NOMO-1 treated with DMSO at 0.1 percent for 48 hours (cell line): Measurements from ENCODE around the gene RABEPK.
"Not testable (repeated sequence)": the region's sequence is repeated elsewhere in the genome, so short reads cannot be mapped to it uniquely, and the experiment has no call there.

Experiments used
- DNase-seq: peaks from one replicate; lab custom pipeline; 2025; ENCODE audit not compliant: unreplicated experiment; lab: John Stamatoyannopoulos, UW

Gene RABEPK

DNA sequence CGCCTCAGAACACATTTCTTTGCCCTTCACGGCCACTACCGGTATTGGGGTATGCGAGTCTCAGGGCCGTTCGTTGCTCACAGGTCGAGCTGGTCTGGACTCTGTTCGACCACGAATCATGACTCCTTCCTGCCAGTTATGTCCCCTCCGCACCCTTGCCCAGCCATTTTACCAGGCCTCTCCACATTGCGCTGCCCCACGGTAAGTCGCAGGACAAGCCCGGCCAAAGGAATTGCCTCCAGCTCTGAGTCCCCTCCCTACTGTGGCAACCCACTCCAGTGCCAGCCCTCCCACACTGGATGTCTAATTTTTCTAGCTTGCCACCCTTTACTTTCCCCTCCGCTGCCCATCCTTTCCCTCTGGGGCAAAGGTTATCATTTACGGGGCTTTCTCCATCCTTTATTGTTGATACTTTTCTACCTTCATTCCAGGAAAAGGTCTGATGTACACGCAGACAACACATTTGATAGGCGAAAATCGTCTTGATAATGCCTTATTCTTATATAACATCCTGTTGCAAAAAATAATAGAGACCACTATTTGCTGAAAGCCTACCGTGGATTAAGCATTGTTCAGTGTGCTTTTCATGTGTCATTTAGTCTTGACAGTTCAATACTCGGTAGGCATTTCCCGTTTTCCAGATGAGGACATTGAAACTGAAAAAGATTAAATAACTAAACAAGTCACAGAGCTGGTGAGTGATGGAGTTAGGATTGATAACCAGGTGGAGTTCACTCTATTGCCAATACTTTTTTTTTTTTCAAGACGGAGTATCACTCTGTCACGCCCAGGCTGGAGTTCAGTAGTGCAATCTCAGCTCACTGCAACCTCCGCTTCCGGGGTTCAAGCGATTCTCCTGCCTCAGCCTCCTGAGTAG is 41.8 kb downstream of the RABEPK start:
- no peak for DNase-seq

DNA sequence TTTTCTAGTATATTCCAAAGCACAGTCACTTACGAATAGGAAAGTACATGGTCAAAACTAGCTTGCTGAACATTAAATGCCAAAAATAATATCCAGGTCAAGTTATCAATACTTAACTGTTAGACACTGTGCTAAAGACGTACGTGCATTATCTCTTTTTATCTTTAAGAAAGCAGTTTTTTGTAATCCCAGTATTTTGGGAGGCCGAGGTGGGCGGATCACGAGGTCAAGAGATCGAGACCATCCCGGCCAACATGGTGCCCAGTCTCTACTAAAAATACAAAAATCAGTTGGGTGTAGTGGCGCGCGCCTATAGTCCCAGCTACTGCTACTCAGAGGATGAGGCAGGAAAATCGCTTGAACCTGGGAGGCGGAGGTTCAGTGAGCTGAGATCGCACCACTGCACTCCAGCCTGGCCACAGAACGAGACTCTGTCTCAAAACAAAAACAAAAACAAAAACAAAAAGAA is 43.5 kb downstream of the RABEPK start:
- DNase-seq: no peak

DNA sequence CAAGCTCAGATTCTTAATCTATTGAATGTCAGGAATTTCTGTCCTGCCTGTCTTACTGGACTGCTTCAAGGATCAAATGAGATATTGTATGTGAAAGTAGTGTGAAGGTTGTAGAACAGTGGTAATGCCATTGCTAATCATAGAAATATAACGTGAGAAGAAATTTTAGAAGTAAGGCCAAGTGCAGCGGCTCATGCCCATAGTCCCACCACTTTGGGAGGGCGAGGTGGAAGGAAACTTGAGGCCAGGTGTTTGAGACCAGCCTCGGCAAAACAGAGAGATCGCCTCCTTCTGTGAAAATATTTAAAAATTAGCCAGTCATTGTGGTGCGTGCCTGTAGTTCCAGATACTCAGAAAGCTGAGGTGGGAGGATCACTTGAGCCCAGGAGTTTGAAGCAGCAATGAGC is 45.9 kb downstream of the RABEPK start:
- no peak for DNase-seq

GRCh38 chr9:125254231-125254630 is 53.9 kb downstream of the RABEPK start:
- DNase-seq: no peak

DNA sequence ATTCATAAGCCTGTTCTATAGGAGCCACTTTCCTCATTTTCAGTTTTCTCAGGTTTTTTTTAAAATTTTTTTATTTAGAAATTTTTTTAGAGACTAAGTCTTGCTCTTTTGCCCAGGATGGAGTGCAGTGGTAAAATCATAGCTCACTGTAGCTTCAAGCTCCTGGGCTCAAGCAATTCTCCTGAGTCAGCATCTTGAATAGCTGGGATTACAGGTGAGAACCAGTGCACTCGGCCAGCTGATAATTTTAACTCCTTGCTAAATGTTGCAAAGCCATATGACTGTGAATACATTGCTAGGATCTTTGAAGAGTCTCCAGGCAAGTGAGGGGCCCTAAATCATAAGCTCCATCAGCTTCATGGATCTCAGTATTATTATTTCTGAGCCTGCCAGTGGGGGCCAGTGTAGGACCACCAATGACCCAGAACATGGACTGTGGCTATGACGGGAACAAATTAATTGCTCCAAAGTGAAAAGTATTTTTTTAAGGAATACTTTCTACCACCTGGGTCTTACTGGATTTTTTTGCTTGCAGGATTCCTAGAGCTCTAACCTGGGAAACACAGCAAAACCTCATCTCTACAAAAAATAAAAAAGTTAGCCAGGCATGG is 55.5 kb downstream of the RABEPK start:
- DNase-seq: no peak

DNA sequence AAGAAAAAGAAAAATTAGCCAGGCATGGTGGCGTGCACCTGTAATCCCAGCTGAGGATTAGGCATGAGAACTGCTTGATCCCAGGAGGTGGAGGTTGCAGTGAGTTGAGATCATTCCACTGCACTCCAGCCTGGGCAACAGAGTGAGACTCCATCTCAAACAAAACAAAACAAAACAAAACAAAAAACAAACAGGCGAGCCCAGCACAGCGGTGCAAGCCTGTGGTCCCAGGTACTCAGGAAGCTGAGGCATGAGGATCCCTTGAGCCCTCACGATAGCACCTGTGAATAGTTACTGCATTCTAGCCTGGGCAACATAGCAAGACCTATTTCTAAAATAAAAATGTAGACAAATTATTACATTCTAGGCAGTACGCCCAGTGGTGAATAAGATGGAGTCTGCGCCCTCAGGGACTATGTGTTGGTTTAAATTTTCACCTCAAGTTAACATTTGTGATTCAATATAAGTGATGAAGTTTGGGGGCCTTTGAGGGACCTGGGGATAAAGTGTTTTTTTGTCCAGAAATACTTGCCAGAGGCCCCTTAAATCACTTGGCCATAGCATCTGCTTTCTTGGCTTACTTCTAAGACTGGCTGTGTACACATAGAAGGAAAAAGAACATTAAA is 57.9 kb downstream of the RABEPK start:
- DNase-seq: no peak

DNA sequence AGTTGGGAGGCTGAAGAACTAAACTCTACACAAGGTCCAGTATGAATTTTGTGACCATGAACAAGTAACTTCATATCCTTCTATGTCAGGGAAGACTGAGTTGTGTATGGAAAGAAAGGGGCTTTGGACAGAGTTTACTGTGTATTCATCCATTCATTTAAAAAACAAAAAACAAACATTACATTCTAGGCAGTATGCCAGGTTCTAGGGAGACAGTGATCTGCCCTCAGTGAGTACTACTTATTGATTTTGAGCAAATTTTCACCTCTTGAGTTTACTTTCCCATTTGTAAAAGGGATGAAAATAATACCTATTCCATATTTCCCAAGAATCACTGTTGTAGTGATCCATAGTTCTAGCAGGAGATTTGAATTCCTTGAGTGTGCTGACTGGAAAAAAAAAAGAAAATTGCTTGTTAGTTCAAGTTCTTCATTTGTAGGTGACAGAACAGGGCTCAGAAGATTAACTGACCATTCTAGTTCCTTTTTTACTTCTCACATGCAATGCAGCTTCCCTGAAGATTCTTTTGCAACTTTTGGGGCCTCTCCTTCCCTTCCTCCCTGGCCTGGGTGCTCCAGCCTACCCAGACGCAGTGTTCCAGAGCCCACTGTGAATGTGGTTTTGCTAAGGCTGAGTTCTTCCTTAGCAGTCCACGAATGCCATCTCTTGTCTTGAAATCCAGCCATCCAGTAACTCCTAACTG is 58.6 kb downstream of the RABEPK start:
- DNase-seq: peak; percentile 95

GRCh38 chr9:125260561-125260960 is 60.2 kb downstream of the RABEPK start:
- DNase-seq: no peak

- peak; percentile 94 for DNase-seq
These were observed 61.4 kb downstream of the RABEPK start, which contains the start of gene GAPVD1 for GRCh38 chr9:125261501-125262293. GAPVD1 (plus strand) TSS chr9:125261826; CDS start chr9:125298922, 37,096 bp downstream.

- peak; percentile 27 for DNase-seq
These were observed 62.1 kb downstream of the RABEPK start for GRCh38 chr9:125262294-125262991.

GRCh38 chr9:125264068-125264467 is 63.7 kb downstream of the RABEPK start:
- not testable (repeated sequence) for DNase-seq

GRCh38 chr9:125268394-125269013 is 68.2 kb downstream of the RABEPK start:
- DNase-seq: no peak

GRCh38 chr9:125269014-125269397 is 68.7 kb downstream of the RABEPK start:
- DNase-seq: no peak

DNA sequence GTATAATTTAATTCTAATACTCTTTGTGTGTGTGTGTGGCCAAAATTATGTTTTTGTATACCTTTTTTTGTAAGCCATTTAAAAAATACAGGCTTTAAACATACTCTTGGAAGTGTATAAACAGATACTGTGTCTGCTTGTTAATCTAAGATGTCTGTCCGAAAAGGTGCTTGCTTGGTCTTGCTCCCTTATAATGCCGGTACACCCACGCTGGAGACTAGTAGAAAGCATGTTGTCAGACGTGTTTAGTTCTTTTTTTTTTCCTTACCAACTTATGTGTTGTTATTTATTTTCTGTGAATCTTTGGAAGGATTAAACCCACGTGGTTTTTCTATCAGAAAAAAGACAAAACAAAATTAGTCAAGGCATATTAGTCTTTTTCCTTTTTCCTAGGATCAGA is 70.7 kb downstream of the RABEPK start:
- DNase-seq: no peak

GRCh38 chr9:125272697-125273096 is 72.4 kb downstream of the RABEPK start:
- no peak for DNase-seq

DNA sequence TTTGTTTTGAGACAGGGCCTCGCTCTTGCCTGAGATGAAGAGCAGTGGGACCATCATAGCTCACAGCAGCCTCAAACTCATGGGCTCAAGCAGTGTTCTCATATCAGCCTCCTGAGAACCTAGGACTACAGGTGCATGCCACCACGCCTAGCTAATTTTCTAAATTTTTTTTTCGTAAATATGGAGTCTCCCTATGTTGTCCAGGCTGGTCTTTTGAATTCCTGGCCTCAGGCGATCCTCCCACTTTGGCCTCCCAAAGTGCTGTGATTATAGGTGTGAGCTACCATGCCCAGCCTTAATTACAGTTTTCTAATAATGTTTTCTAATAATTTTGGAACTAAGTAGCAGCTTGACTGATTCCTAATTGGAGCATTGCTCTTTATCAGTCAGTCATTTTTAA is 76.4 kb downstream of the RABEPK start:
- no peak for DNase-seq

DNA sequence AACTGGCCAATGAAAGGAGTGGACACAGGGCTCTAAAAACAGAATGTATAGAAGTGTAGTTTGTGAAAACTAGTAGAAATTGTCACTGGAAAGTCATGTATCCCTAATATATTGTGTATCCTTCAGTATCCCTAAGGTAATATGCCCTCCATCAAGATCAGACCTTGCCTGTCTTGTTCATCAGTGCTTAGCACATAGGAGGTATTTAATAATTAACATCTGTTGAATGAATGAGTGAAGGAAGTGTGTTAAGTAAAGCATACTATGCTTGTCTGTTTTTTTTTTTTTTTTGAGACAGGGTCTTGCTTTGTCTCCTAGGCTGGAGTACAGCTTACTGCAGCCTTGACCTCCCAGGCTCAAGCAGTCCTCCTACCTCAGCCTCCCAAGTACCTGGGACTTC is 77.1 kb downstream of the RABEPK start:
- no peak for DNase-seq

DNA sequence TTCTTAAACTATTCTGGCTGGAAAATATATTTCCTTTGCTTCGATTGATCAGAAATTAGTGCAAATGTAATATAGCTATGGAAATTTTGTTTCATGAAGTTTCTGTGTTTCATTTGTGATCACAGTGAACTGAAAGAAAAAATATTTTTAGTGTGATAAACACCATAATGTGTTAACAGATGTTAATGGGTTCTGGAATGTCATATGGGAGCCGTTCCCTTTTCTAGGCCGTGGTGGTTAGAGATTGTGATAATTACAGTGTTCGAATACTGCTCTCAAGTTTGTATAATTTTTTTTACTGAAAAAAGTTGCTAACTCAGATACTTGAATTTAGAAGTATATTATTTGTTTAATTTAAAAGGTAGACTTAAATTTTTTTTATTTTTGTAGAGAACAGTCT is 80.6 kb downstream of the RABEPK start:
- no peak for DNase-seq
